HUES6 (cell line): ENCODE results near the gene CACNA1B.

Experiments
- H3K27ac ChIP-seq: 2 replicates; pipeline ENCODE4 v1.7.0; 2013; ENCODE audit warnings: low read depth, mild to moderate bottlenecking, low read length, inconsistent platforms
- H3K27me3 ChIP-seq: 2 replicates; pipeline ENCODE4 v1.6.1; 2013; ENCODE audit warnings: low read length; ENCODE audit not compliant: control insufficient read depth, insufficient read depth
- H3K36me3 ChIP-seq: 2 replicates; pipeline ENCODE4 v1.6.1; 2013; ENCODE audit warnings: low read length; ENCODE audit not compliant: control insufficient read depth, insufficient read depth
- H3K4me1 ChIP-seq: 2 replicates; pipeline ENCODE4 v1.6.1; 2013; ENCODE audit warnings: low read length; ENCODE audit not compliant: control insufficient read depth, insufficient read depth
- H3K4me3 ChIP-seq: 2 replicates; pipeline ENCODE4 v1.5.1; 2013; ENCODE audit warnings: low read depth, low read length
- H3K9ac ChIP-seq: one replicate; pipeline ENCODE4 v1.6.1; 2013; ENCODE audit warnings: mild to moderate bottlenecking, low read length
- H3K9me3 ChIP-seq: 2 replicates; pipeline ENCODE4 v1.6.1; 2013; ENCODE audit warnings: low read depth, low read length; ENCODE audit not compliant: control insufficient read depth, insufficient read depth

The CACNA1B gene

DNA sequence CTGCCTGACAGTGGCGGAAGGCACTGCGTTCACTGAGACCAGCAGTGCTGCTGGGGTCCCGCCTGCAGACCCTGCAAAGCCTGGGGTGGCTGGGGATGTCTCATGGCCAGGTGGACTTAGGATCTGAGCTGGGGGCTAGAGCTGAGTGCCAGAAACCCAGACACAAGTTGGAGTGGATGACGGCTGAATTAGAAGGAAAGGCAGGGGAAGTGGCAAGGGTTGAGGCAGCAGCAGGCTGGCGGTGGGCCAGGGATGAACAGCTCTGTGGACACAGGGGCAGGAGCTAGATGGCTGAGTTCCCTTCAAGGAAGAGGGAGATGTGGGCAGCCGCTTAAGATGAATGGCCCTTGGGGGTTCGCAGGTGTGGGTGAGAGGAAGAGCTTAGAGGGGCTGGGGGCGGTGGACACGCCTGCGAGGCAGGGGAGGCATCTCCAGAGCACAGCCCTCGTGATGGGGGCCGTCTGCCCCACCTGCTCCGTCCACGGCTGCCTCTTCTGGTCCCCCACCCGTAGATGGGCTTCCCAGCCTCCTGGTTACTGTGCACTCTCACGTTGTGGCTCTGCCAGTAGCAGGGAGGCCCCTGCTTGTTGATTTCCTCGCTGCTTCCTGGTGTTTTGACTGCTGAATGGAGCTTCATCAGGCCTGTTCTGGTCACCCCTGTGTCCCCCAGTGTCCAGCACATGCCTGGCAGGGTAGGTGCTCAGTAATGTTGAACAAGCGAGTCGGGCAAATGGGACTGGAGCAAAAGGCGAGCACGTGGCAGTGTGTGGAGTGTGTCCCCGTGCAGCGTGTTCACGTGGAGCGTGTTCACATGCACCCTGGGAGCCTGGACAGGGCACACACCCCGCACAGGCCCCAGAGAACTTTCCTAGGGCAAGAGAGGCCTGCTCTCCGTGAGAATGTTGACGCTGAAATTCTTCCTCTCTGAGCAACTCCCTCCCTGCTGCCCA is 168.2 kb downstream of the CACNA1B start:
- no peak overlapping the region for H3K9ac ChIP-seq
- H3K36me3 ChIP-seq = peaks cover 20% of the 10 kb centered on the region; the same call in 1 of the 2 replicates
- no peak overlapping the region for H3K27ac ChIP-seq
- peaks cover 2% of the 10 kb centered on the region; the same call in 1 of the 2 replicates for H3K4me1 ChIP-seq
- no peaks in the 10 kb centered on the region for H3K27me3 ChIP-seq
- no peaks in the 10 kb centered on the region for H3K9me3 ChIP-seq
- H3K4me3 ChIP-seq = no peak overlapping the region

- Histone ChIP-seq H3K36me3 (peaks cover 20% of the 10 kb centered on the region; the same call in 1 of the 2 replicates), H3K9ac (no peak overlapping the region), H3K27me3 (no peaks in the 10 kb centered on the region), H3K27ac (no peak overlapping the region), H3K4me3 (no peak overlapping the region), H3K4me1 (peaks cover 5% of the 10 kb centered on the region; the same call in 1 of the 2 replicates), H3K9me3 (no peaks in the 10 kb centered on the region)
Observed at GRCh38 chr9:138046641-138047301, 169.2 kb downstream of the CACNA1B start.

DNA sequence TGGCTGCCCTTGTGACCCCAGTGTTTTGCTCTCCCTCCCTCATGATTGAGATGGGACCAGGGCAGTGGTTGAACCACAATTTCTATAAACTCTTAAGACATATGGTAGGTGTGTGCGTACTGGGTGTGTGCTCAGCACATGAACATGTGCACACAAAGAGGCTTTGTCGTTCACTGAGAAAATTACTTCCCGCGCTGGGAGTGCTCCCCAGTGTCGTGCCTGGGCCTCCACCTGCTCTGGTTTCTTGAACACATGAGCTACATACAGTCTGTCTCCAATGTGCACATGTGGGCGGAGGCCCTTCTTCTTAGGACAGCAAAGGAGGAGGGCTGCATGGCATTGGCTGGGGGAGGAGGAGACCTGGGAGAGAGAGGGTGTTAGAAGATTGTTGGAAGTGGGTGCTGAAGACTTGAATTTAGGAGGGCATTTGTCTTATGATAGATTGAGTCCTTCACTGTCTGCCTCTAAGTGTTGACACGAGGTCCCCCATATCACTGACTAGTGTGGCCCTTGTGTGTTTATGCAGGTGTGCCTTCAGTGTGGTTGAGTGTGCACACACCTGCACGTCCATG is 170.0 kb downstream of the CACNA1B start:
- H3K27ac ChIP-seq = no peak overlapping the region
- no peaks in the 10 kb centered on the region for H3K27me3 ChIP-seq
- no peaks in the 10 kb centered on the region for H3K9me3 ChIP-seq
- H3K9ac ChIP-seq = no peak overlapping the region
- no peak overlapping the region for H3K4me3 ChIP-seq
- peaks cover 22% of the 10 kb centered on the region; the same call in 1 of the 2 replicates for H3K36me3 ChIP-seq
- H3K4me1 ChIP-seq = peaks cover 5% of the 10 kb centered on the region; the same call in 1 of the 2 replicates

DNA sequence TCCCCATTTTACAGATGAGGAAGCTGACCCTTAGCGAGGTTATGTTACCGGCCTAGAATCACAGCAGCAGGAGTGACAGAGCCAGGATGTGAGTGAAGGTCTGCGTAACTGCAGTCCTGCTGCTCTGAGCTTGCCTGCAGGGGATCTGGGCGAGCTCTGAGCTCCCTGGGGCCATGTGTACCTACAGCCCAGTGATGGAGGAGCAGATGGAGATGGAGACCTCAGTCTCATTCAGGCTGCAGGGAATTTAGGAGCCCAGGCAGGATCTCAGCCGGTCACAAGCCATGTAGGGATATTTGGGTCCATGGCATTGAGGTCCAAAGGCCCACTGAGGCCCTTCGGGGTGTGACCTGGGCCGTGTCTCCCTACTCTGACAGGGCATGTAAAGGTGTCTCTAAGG is 170.6 kb downstream of the CACNA1B start:
- H3K4me1 ChIP-seq = peaks cover 5% of the 10 kb centered on the region; the same call in 1 of the 2 replicates
- no peak overlapping the region for H3K27ac ChIP-seq
- H3K9ac ChIP-seq = no peak overlapping the region
- no peak overlapping the region for H3K4me3 ChIP-seq
- no peaks in the 10 kb centered on the region for H3K27me3 ChIP-seq
- H3K9me3 ChIP-seq = no peaks in the 10 kb centered on the region
- H3K36me3 ChIP-seq = peaks cover 28% of the 10 kb centered on the region; the same call in 1 of the 2 replicates

DNA sequence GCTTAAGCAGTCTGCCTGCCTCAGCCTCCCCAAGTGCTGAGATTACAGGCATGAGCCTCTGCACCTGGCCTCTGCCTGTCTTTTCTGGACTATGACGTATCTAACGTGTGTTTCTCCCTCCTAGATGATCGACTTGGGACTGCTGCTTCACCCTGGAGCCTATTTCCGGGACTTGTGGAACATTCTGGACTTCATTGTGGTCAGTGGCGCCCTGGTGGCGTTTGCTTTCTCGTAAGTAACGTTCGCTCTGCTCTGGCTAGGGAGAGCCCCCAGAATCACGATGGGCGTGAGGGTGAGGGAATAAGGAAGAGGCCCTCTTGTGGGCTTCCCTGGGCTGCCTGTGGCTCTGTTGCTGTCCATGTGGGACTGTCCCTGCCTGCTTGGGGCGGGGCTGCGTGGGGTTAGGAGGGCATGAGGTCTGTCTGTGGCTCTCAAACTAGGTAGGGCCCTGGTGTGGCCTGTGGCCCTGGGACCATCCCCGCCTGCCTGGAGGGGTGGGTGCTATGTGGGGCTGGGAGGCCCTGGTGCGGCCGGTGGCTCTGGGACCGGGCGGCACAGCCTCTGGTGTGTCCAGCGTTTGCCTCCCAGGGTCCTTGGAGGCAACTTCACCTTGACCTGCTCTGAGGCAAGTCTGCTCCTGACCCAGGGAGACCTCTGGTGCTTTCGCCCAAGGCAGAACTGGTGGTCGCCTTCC is 171.7 kb downstream of the CACNA1B start:
- no peaks in the 10 kb centered on the region for H3K27me3 ChIP-seq
- no peak overlapping the region for H3K4me3 ChIP-seq
- no peaks in the 10 kb centered on the region for H3K9me3 ChIP-seq
- no peak overlapping the region for H3K27ac ChIP-seq
- H3K36me3 ChIP-seq = peaks cover 23% of the 10 kb centered on the region; the same call in 1 of the 2 replicates
- H3K9ac ChIP-seq = no peak overlapping the region
- H3K4me1 ChIP-seq = peaks cover 5% of the 10 kb centered on the region; the same call in 1 of the 2 replicates

DNA sequence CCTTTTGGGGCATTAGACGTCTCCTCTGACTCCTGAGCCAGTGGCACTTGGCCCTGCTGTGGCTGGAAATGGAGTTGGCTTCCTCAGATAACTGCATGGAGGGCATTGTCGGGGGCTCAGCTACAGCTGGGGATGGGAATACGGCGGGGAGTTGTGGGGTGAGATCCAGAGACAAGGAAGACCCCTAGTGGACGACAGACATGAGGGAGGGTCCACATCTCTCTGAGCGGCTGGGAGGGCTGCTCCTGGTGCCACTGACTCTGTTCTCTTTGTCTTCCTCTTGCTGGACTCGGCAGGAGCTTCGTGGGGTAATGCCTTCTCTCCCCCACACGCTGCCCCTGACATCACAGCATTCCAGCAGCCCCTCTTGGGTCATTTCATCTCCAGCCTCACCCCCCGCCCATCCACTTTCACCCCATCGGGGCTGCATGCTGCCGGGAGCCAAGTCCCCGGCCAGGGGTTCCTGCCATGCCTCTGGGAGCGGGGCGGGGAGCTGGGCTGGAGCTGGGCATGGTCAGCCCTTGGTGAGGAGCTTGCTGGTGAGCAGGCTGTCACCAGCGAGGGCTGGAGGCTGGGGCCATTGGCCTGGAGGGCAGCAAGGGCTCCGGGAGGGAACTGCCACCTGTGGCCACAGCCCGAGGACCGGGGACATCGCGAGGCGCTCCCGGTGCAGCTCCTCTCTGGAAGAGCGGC is 172.3 kb downstream of the CACNA1B start:
- H3K27me3 ChIP-seq = no peaks in the 10 kb centered on the region
- H3K9ac ChIP-seq = no peak overlapping the region
- no peak overlapping the region for H3K27ac ChIP-seq
- H3K36me3 ChIP-seq = peaks cover 24% of the 10 kb centered on the region; the same call in 1 of the 2 replicates
- H3K4me3 ChIP-seq = no peak overlapping the region
- H3K9me3 ChIP-seq = no peaks in the 10 kb centered on the region
- H3K4me1 ChIP-seq = peaks cover 5% of the 10 kb centered on the region; the same call in 1 of the 2 replicates

DNA sequence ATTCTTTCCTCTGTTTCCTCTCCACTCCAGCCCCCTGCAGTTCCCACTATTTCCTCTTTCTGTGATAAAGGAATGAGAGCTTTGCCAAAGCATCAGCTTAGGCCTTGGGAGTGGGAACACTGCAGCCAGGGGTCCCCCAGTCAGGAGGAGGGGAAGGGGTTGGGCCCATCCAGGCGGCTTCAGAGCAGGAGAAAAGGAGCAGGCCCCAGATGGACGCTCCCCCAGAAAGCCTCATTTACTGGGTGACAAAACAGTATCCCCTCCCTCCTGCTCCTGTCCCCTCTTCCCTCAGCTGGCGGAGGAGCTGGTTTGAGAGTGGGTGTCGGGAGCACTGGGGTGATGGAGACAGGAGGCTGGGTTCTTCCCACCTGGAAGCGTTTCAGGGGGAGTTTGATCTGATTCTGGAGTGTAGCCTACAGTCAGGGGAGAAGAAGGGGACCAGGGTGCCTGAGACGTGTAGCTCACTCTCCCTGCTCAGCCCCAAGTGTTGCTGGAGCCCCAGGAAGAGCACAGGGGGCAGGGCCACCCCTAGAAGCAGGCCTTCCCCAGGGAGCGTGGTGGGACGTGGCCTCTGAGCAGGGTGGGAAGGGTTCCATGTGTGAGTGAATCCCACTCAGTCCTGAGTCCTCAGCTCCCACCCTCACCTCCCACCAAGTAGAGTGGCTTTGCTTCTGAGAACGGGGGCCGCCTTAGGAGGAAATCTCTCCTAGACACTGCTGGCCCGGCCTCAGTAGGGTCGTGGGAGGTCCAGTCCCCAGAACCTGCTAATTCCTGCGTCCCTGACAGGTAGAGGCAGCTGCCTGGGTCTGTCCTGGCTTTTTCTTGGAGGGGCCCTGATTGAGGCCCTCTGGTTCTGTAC is 173.1 kb downstream of the CACNA1B start:
- Histone ChIP-seq H3K4me3 (no peak overlapping the region), H3K27me3 (no peaks in the 10 kb centered on the region), H3K36me3 (peaks cover 24% of the 10 kb centered on the region; the same call in 1 of the 2 replicates), H3K9ac (no peak overlapping the region), H3K4me1 (peaks cover 5% of the 10 kb centered on the region; the same call in 1 of the 2 replicates), H3K27ac (no peak overlapping the region), H3K9me3 (no peaks in the 10 kb centered on the region)

- H3K4me1 ChIP-seq = peaks cover 5% of the 10 kb centered on the region; the same call in 1 of the 2 replicates
- no peak overlapping the region for H3K9ac ChIP-seq
- H3K36me3 ChIP-seq = peaks cover 24% of the 10 kb centered on the region; the same call in 1 of the 2 replicates
- no peaks in the 10 kb centered on the region for H3K27me3 ChIP-seq
- no peak overlapping the region for H3K4me3 ChIP-seq
- H3K9me3 ChIP-seq = no peaks in the 10 kb centered on the region
- no peak overlapping the region for H3K27ac ChIP-seq
Observed at GRCh38 chr9:138051586-138052321, 174.2 kb downstream of the CACNA1B start.

DNA sequence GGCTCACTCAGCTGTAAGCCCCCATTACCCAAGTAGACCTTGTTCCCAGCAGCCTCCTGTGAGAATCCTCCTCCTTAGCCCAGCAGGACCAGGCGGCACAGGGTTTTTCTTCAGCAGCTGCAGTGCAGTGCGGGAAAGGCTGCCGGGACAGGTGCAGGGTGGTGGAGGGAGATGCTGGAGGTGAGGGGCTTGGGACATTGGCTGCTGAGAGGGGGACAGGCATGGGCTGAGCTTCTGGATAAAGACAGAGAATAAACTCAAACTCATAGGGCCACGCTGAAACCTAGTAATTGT is 174.7 kb downstream of the CACNA1B start:
- Histone ChIP-seq H3K4me1 (peaks cover 5% of the 10 kb centered on the region; the same call in 1 of the 2 replicates), H3K27me3 (no peaks in the 10 kb centered on the region), H3K4me3 (no peak overlapping the region), H3K27ac (no peak overlapping the region), H3K9ac (no peak overlapping the region), H3K36me3 (peaks cover 23% of the 10 kb centered on the region; the same call in 1 of the 2 replicates), H3K9me3 (no peaks in the 10 kb centered on the region)
